ENCODE results near the gene ABCA4. TPM values are rescaled to one million over a fixed set of nuclear protein-coding genes. Genes with fewer than 3 reads are reported as not detected.
"Not testable (repeated sequence)": the region's sequence is repeated elsewhere in the genome, so short reads cannot be mapped to it uniquely, and the experiment has no call there.

The ABCA4 gene
- polyA plus RNA-seq, 6 donors from 2014 or later = not detected

DNA sequence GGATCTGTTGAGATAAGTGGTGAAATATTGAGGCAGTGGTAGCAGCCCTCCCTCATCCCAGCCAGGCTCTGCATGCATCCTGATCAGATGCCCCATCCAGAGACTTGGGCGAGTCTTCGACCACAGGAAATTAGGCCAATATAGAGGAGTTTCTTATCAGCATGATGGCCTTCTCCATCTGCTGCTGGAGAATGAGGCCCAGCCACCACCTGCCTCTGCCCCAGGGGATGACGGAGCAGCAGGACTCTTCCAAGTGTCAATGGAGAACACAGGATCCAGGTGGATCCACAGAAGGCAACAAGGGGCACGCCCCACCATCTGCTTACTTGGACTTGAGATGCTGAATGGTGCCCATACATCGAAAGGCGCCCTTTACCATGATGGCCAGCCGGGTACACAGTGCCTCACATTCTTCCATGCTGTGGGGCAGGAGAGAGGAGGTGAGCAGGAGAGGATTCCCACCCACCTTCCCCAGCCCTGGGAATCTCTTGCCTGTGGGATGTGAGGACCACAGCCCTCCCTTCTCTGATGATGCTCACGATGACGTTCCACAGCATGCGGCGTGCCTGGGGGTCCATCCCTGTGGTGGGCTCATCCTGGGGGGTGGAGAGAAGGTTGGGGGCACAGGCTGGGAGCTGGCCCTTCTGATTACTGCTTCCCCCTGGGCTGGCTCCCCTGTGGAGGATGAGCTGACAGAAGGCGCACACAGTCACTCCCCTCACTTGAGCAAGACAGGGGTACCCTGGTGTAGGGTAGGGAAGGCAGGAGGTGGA lies 120.3 kb downstream of the ABCA4 start:
- Mint-ChIP-seq H3K27ac (no peak overlapping the region), H3K4me3 (no peak overlapping the region), H3K27me3 (peaks cover 9 to 21% (median 12%) of the 10 kb centered on the region in 3 donors), H3K4me1 (no peaks in the 10 kb centered on the region), H3K36me3 (no peaks in the 10 kb centered on the region), H3K9me3 (peaks cover 0 to 2% (median 0%) of the 10 kb centered on the region in 7 donors)
- DNase-seq = no peak
- ATAC-seq (ENCODE audit: low read depth in 2 of 2) = no peak

DNA sequence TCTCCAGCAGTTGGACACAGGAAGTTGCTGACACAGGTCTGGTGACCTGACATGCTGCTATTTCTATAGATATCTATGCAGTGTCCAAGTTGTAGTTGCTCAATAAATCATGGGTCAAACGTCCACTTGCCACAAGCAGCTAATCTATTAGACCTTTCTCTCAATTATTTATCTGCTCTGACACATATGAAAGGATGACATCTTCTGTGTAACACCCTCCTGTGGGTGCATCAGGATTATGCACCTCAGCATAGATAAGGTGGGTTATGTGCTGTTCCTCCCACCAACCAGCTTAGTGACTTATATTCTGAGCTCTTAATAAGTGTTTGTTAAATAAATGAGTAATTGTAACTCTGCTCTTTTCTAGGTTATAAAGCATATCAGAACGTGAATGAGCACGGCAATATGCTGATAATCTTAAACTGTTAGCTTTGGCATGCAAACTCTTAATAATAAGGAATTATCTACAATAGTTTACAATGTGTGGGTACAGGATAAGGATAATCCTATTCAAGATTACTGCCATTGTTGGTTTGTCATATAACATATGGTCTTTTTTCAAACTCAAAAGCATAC lies 121.0 kb downstream of the ABCA4 start:
- H3K9me3 Mint-ChIP-seq = peaks cover 0 to 2% (median 0%) of the 10 kb centered on the region in 7 donors
- no peak for DNase-seq
- H3K36me3 Mint-ChIP-seq = no peaks in the 10 kb centered on the region
- no peaks in the 10 kb centered on the region for H3K4me1 Mint-ChIP-seq
- no peak overlapping the region for H3K27ac Mint-ChIP-seq
- ATAC-seq (ENCODE audit: low read depth in 2 of 2) = no peak
- no peak overlapping the region for H3K4me3 Mint-ChIP-seq
- H3K27me3 Mint-ChIP-seq = peaks cover 7 to 18% (median 13%) of the 10 kb centered on the region in 3 donors

DNA sequence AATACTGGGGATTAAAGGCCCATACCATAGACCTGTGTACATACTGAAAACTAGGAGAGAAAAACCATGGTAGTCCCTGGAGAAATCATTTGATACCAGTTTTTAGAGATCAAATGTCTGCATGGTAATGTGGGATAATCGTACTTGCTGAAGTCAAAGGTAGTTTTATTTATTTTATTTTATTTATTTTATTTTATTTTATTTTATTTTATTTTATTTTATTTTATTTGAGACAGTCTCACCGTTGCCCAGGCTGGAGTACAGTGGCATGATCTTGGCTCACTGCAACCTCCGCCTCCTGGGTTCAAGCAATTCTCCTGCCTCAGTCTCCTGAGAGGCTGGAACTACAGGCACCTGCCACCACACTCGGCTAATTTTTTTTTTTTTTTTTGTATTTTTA lies 122.4 kb downstream of the ABCA4 start:
- peaks cover 4 to 22% (median 18%) of the 10 kb centered on the region in 3 donors for H3K27me3 Mint-ChIP-seq
- H3K36me3 Mint-ChIP-seq; DNase-seq; ATAC-seq (ENCODE audit: low read depth in 2 of 2); H3K4me1 Mint-ChIP-seq; H3K4me3 Mint-ChIP-seq; H3K9me3 Mint-ChIP-seq: not testable (repeated sequence)
- peak overlapping the region in 1 of 6 donors; percentile 11 for H3K27ac Mint-ChIP-seq

DNA sequence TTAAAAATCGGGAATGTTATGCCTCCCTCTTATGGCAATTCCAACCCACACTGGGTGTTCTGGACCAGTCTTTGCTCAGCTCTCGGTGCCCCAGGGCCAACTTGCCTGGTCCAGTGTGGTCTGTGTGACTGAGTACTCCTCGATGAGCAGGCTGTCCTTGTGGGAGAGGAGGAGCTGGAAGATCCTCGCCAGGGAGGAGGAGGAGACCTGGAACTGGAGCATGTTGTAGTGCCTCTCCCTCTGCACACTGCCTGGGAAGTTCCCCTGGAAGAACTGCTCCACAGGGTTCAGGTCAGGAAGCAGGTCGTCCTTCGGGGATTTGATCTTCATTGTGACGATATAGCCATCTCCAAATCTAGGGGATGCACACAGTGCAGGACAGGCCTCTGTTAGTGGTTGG lies 123.2 kb downstream of the ABCA4 start:
- ATAC-seq (ENCODE audit: low read depth in 2 of 2) (no peak), DNase-seq (no peak)
- no peaks in the 10 kb centered on the region for H3K4me1 Mint-ChIP-seq
- peaks cover 0 to 2% (median 0%) of the 10 kb centered on the region in 7 donors for H3K9me3 Mint-ChIP-seq
- H3K27me3 Mint-ChIP-seq = peaks cover 9 to 22% (median 18%) of the 10 kb centered on the region in 3 donors
- no peaks in the 10 kb centered on the region for H3K36me3 Mint-ChIP-seq
- H3K27ac Mint-ChIP-seq = no peak overlapping the region
- H3K4me3 Mint-ChIP-seq = no peak overlapping the region

DNA sequence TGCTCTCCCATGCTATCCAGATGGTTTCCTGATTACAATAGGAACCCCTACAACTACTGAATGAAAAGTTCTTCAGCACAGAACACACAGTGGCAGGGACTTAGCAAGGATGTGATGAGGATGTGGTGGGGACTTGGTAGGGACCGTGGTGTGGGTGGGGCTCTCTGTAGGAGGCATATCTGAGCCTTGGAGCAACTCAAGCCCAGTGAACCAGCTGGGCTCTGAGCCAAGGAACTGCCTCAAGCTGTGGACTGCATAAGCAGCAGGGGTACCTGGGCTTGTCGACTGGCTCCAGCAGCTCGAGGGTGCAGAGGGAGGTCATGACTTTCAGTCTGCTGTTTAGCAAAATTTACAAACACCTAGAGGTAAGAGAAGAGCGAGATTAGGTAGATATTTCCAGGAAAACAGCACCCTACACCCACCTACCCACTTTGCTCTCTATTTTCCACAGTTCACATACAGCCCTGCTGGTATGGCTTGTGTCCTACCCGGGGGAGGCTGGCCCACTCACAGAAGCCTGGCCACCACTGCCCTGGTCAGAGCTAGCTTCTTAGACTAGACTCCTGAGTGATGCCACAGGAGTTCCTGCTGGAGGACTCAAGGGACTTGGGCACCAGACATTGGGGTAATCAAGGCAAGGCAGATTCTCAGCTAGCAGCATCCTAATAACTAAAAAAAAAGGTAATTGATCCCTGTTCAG lies 125.0 kb downstream of the ABCA4 start:
- DNase-seq = no peak
- no peak overlapping the region for H3K27ac Mint-ChIP-seq
- H3K27me3 Mint-ChIP-seq = peaks cover 17 to 18% (median 18%) of the 10 kb centered on the region in 3 donors
- H3K4me1 Mint-ChIP-seq = no peaks in the 10 kb centered on the region
- peaks cover 0 to 2% (median 0%) of the 10 kb centered on the region in 7 donors for H3K9me3 Mint-ChIP-seq
- no peak for ATAC-seq (ENCODE audit: low read depth in 2 of 2)
- no peak overlapping the region for H3K4me3 Mint-ChIP-seq
- H3K36me3 Mint-ChIP-seq = no peaks in the 10 kb centered on the region

DNA sequence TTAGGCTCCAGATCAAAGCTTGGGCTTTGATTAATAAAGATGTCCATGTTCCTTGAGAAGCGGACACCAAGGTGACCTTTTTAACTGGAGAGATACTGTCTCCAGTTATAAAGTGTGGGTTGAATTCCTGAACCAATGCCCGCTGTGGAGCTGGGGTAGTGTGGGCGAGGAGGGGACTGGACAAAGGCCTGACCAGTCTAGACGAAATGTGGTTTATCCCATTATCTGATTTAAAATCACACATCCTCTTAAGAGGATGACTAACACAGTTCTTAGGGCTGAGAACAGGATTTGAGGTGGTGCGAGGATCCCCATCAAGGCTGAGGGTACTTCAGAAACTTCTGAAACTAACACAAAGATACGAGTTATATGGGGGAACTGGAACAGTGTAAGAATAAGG lies 127.2 kb downstream of the ABCA4 start:
- no peak overlapping the region for H3K4me3 Mint-ChIP-seq
- peaks cover 0 to 2% (median 0%) of the 10 kb centered on the region in 7 donors for H3K9me3 Mint-ChIP-seq
- no peak overlapping the region for H3K27ac Mint-ChIP-seq
- H3K4me1 Mint-ChIP-seq = peaks cover 0 to 5% (median 0%) of the 10 kb centered on the region in 3 donors
- H3K27me3 Mint-ChIP-seq = peaks cover 18 to 32% (median 26%) of the 10 kb centered on the region in 3 donors
- H3K36me3 Mint-ChIP-seq = no peaks in the 10 kb centered on the region
- ATAC-seq (ENCODE audit: low read depth in 2 of 2) = no peak
- DNase-seq = no peak

DNA sequence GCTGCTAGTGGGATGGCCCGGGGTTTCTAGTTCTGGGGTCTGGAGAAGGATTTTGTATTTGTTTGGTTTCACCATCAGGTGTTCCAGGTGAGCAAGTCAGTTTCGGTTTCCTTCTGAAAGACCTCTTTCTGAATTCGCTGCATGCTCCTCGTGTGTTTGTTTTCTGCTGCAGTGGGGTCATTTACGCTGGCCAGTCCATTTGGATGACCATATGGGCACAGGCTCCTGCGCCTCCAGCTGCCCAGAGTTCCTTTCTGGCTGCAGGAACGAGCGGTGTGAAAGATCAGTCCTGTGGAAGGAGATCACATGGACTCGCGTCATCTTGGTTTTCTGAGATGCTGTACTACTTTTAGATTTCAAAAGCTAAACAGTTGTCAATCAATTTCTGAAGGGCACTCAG lies 128.0 kb downstream of the ABCA4 start:
- H3K4me1 Mint-ChIP-seq = peaks cover 0 to 5% (median 0%) of the 10 kb centered on the region in 3 donors
- DNase-seq (no peak), ATAC-seq (ENCODE audit: low read depth in 2 of 2) (no peak)
- peaks cover 0 to 2% (median 0%) of the 10 kb centered on the region in 7 donors for H3K9me3 Mint-ChIP-seq
- H3K4me3 Mint-ChIP-seq = no peak overlapping the region
- no peak overlapping the region for H3K27ac Mint-ChIP-seq
- no peaks in the 10 kb centered on the region for H3K36me3 Mint-ChIP-seq
- H3K27me3 Mint-ChIP-seq = peaks cover 18 to 33% (median 26%) of the 10 kb centered on the region in 3 donors

DNA sequence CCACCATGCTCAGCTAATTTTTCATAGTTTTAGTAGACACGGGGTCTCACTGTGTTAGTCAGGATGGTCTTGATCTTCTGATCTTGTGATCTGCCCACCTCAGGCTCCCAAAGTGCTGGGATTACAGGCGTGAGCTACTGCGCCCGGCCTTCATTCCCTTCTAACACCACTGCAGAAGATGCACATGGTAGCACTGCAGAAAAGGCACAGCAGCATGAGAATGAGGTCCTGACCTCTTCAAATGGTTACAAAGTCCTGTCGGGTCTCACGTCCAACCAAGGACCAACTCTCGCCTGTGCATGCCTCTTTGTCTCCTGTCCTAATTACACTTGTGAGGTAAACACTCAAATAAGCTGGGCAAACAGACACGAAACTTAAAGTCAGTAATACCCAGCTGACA lies 128.8 kb downstream of the ABCA4 start:
- no peaks in the 10 kb centered on the region for H3K9me3 Mint-ChIP-seq
- peaks cover 18 to 33% (median 33%) of the 10 kb centered on the region in 3 donors for H3K27me3 Mint-ChIP-seq
- no peak overlapping the region for H3K27ac Mint-ChIP-seq
- no peak overlapping the region for H3K4me3 Mint-ChIP-seq
- no peaks in the 10 kb centered on the region for H3K36me3 Mint-ChIP-seq
- no peak for DNase-seq
- peaks cover 0 to 5% (median 0%) of the 10 kb centered on the region in 3 donors for H3K4me1 Mint-ChIP-seq
- no peak for ATAC-seq (ENCODE audit: low read depth in 2 of 2)

DNA sequence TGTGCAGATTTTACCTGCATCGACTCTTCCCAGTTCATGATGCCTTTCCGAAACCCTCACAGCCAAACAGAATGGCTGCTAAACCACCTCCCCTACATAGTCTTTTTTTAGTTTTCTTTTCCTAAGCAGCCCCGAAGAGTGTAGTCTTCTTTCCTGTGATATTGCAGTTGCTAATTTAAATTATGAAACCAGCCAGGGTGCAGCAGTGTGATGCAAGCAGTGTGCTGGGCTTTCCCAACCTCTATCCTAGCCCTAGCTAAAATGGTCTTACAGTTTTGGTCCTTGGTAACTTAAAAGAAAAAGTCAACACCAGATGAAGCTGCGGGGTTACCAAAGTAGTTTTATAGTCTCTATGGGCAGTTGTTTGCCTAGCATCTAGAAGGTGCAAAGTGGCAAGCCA lies 129.7 kb downstream of the ABCA4 start:
- peaks cover 0 to 5% (median 0%) of the 10 kb centered on the region in 3 donors for H3K4me1 Mint-ChIP-seq
- peaks cover 15 to 37% (median 35%) of the 10 kb centered on the region in 3 donors for H3K27me3 Mint-ChIP-seq
- H3K9me3 Mint-ChIP-seq = no peaks in the 10 kb centered on the region
- no peak for ATAC-seq (ENCODE audit: low read depth in 2 of 2)
- no peak overlapping the region for H3K4me3 Mint-ChIP-seq
- H3K27ac Mint-ChIP-seq = no peak overlapping the region
- DNase-seq = no peak
- H3K36me3 Mint-ChIP-seq = no peaks in the 10 kb centered on the region

DNA sequence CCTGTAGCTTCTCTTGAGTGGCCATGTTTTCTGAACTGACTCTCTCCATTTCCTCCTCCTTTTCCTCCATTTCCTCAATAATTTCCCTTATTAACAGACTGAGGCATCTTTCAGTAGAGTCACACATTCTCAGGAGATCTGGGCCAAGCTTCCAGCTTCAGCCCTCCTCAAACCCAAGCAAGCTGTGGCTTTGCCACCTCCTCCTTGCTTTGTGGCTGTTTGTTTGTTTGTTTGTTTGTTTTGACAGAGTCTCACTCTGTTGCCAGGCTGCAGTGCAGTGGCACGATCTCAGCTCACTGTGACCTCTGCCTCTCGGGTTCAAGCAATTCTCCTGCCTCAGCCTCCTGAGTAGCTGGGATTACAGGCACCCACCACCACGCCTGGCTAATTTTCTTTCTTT lies 130.5 kb downstream of the ABCA4 start:
- not testable (repeated sequence) for H3K4me3 Mint-ChIP-seq; H3K9me3 Mint-ChIP-seq; H3K36me3 Mint-ChIP-seq; H3K4me1 Mint-ChIP-seq; H3K27ac Mint-ChIP-seq; DNase-seq; ATAC-seq (ENCODE audit: low read depth in 2 of 2)
- peaks cover 17 to 40% (median 39%) of the 10 kb centered on the region in 3 donors for H3K27me3 Mint-ChIP-seq

DNA sequence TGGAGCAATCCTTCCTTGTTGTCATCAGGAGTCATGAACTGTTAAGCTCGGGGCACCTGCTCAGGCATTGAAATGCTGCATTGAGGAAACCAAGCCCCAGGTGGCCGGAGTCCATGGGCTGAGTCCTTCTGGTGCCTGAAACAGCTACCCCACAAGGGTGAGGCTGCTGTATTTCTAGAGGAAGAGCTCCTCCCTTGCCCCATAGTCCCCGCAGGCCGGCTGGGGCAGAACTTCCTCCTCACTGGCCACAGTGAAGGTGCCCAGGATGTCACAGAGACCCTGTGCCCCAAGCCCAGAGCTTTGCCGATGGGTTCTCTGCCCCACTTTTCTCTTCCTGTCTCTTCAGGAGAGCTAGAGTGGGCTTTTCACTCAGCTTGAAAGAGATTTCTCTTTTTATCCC lies 130.9 kb downstream of the ABCA4 start:
- Mint-ChIP-seq H3K27me3 (peaks cover 18 to 45% (median 42%) of the 10 kb centered on the region in 3 donors), H3K36me3 (no peaks in the 10 kb centered on the region), H3K27ac (no peak overlapping the region), H3K9me3 (peaks cover 0 to 2% (median 0%) of the 10 kb centered on the region in 7 donors), H3K4me3 (no peak overlapping the region), H3K4me1 (peaks cover 0 to 5% (median 0%) of the 10 kb centered on the region in 3 donors)
- ATAC-seq (ENCODE audit: low read depth in 2 of 2) = no peak
- DNase-seq = no peak

DNA sequence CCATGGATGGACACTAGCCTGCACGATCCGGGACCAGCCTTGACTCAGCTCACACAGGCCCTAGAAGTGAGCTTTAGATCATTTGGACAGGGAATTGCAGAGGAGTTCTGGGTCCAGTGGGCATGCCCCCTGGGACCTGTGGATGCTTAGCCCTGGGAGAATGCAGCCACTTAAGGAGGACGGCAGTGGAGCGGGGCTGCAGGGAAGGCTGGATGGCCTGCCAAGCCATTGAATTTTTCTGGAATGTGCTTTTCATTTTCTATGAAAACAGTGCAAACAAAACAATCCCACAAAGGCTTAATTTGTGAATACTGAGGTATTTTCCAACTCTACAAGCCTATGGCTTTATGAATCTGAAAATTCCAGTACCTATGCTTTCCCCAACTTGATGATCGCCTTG lies 131.3 kb downstream of the ABCA4 start:
- H3K9me3 Mint-ChIP-seq = peaks cover 0 to 2% (median 0%) of the 10 kb centered on the region in 7 donors
- no peak for DNase-seq
- H3K27me3 Mint-ChIP-seq = peaks cover 14 to 47% (median 45%) of the 10 kb centered on the region in 3 donors
- H3K36me3 Mint-ChIP-seq = no peaks in the 10 kb centered on the region
- H3K4me1 Mint-ChIP-seq = peaks cover 0 to 5% (median 0%) of the 10 kb centered on the region in 3 donors
- no peak overlapping the region for H3K27ac Mint-ChIP-seq
- no peak overlapping the region for H3K4me3 Mint-ChIP-seq
- ATAC-seq (ENCODE audit: low read depth in 2 of 2) = no peak

DNA sequence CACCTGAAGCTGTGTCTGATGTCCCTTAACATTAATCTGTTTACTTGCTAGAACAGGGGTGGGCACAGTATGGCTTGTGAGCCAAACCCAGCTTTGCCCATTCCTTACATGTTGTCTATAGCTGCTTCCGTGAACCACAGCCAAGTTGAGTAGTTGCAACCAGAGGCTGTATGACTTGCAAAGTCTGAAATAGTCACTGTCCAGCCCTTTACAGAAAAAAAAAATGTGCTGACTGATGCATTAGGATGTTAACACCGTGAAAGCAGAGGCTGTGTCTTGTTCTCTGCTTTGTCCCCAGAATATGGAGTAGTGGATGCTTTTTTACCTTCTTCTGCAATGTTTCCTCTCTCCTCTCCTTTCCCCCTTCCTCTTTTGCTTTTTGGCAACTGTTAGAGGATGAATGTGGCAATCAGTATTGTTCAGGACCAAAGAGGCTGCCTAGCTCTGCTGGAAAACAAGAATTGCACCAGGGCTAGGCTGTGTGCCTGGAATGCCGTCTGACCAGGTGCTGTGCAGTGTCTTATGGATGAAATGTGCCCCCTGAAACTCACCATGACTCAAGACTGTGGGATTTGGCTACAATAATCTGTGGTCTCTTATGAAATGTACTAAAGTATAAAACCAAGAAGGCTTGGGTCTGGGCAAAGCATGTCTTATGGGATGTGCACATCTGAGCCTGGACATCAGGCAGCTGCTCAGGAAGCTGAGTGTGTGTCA lies 132.2 kb downstream of the ABCA4 start:
- ATAC-seq (ENCODE audit: low read depth in 2 of 2) (no peak), DNase-seq (no peak)
- H3K27me3 Mint-ChIP-seq = peaks cover 10 to 52% (median 50%) of the 10 kb centered on the region in 3 donors
- no peaks in the 10 kb centered on the region for H3K36me3 Mint-ChIP-seq
- H3K27ac Mint-ChIP-seq = no peak overlapping the region
- H3K4me1 Mint-ChIP-seq = peaks cover 0 to 5% (median 0%) of the 10 kb centered on the region in 3 donors
- H3K4me3 Mint-ChIP-seq = no peak overlapping the region
- peaks cover 0 to 2% (median 0%) of the 10 kb centered on the region in 7 donors for H3K9me3 Mint-ChIP-seq

Data from naive B cell (primary cell).